Fibroblast of villous mesenchyme (primary cell): ENCODE results near the gene ZNF132. TPM values are rescaled to one million over a fixed set of nuclear protein-coding genes. Genes with fewer than 3 reads are reported as not detected.
A peak's percentile ranks its signal among the peaks of the same experiment; 100 is the strongest.
"Not testable (repeated sequence)": the region's sequence is repeated elsewhere in the genome, so short reads cannot be mapped to it uniquely, and the experiment has no call there.

Source experiments
- DNase-seq: peaks from one replicate; pipeline ENCODE4 v3.0.0-alpha.2; 2010; ENCODE audit warnings: low read depth
- H3K4me3 ChIP-seq: 2 replicates; pipeline ENCODE4 v1.5.1; 2011; ENCODE audit warnings: low read depth, mild to moderate bottlenecking, low read length
- CTCF ChIP-seq: IDR thresholded peaks from 2 replicates; pipeline ENCODE4 v1.5.1; 2012; ENCODE audit warnings: low read depth, mild to moderate bottlenecking, low read length; ENCODE audit not compliant: insufficient read depth
- total RNA-seq: library from RNA; depleted of rRNA; stranded (reverse); fragments of >200 nt; gene quantifications from 2 replicates; pipeline ENCODE4 v1.2.3, GENCODE V29; 2012

Gene ZNF132
- total RNA-seq, 1 donor: 11.7 TPM

GRCh38 chr19:58406818-58407657 lies 32.9 kb downstream of the ZNF132 start:
- DNase-seq: no peak
- peak; percentile 49 for TF ChIP-seq CTCF
- H3K4me3 ChIP-seq: peak overlapping the region; percentile 93

DNA sequence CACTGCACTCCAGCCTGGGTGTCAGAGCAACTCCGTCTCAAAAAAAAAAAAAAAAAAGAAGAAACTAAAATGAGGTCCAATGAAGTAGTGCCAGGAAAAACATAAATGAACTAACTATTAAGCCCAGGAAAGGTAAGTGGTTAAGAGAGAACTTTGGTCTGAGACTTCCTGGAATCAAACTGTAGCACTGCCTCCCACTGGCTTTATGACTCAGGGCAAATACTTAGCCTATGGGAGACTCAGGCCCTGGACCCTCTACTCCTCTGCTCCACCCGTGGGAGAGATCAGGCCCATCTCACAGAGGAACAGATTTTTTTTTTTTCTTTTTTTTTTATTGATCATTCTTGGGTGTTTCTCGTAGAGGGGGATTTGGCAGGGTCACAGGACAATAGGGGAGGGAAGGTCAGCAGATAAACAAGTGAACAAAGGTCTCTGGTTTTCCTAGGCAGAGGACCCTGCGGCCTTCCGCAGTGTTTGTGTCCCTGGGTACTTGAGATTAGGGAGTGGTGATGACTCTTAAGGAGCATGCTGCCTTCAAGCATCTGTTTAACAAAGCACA lies 36.0 kb downstream of the ZNF132 start:
- not testable (repeated sequence) for DNase-seq, H3K4me3 ChIP-seq

- DNase-seq: no peak
- peak overlapping the region; percentile 72 for H3K4me3 ChIP-seq
- TF ChIP-seq CTCF: no peak
Measured at GRCh38 chr19:58401840-58402421, 38.0 kb downstream of the ZNF132 start.

GRCh38 chr19:58400916-58401839 lies 38.8 kb downstream of the ZNF132 start:
- DNase-seq: peak; percentile 100
- TF ChIP-seq CTCF: no peak
- H3K4me3 ChIP-seq: peak overlapping the region; percentile 72

DNA sequence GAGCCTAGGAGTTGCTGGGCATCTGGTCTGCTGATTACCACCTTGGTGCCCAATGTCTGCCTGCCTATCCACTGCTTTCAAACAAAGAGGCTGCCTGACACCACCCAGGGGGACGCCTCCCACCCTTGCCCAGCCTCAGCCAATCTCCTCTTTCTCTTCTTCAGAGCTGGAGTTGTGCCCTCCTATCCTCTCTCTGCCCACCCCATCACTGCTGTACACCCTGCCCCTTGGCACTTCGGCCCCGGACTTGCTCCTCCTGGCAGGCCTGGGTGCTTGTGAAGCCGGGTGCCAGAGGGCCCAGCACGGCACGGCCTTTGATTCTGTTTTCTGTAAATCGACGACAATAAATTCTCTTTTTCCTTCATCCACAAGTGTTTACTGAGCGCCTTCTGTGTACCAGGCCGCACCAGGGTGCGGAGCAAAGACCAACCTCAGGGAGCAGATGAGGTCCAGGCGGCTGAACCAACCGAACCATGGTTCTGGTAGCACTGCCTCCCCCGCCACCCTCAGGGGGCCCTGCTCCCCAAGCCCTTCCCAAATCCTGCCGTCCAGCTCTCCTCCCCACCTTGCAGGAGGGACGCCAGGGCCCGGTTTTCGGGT lies 39.5 kb downstream of the ZNF132 start:
- TF ChIP-seq CTCF: no peak
- no peak for DNase-seq
- H3K4me3 ChIP-seq: peak overlapping the region; percentile 69

DNA sequence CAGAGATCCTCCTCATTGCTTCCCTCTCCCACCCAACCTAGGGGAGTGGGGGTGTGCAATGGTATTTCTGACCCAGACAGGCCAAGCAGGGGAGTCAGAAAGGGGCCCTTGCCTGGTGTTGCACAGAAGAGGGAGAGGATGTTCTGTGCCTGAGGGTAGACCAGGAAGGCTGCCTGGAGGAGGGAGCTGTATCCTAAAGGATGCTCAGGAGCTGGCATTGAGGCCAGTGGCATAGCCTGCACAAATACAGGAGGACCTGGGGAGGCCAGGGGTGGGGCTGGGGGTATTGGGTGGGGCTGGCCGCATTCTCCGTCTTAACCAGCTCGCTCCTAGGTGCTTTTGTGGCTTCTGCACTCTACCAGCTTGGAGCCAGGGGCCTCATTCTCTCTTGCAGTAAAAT lies 40.0 kb downstream of the ZNF132 start:
- no peak overlapping the region for H3K4me3 ChIP-seq
- no peak for TF ChIP-seq CTCF
- no peak for DNase-seq
